GM13976 (cell line): ENCODE measurements around the gene CHODL.

ENCODE experiments used
- DNase-seq: peaks from one replicate; pipeline ENCODE4 v3.0.0; 2012; ENCODE audit warnings: low spot score
- in situ Hi-C: fragments of 300-500 bp; cut with MboI; formaldehyde crosslinking; loops from one replicate; pipeline ENCODE4 v1.12.0; 2022; ENCODE audit warnings: low sequenced_read_pairs, mixed read lengths, inconsistent platforms; ENCODE audit not compliant: unreplicated experiment
- TF ChIP-seq, protein P1 (sequence below): IDR thresholded peaks from 2 replicates; pipeline ENCODE4 v1.5.1; 2012; ENCODE audit warnings: borderline replicate concordance, mild to moderate bottlenecking; ENCODE audit not compliant: insufficient read depth; ENCODE audit errors: extremely low read depth, missing control alignments, control extremely low read depth

Gene CHODL

DNA sequence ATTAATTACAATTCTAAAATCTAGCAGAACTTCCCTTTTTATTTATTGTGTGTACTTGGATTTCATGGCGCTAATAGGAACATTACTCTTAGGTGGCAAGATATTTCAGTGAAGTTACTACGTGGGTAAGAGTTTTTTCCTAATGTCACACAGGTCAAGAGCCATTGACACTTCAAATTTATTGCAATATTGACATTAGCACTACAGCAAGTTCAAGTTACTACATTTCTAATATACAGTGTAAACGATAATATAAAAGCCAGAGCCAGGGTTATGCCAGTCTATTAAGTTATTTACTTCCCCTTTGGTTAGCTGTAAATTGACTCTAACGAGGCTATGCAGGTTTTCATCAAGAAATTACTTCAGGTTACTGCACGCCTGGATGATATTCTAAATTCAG lies 29.7 kb downstream of the CHODL start:
- in situ Hi-C loops = no loop called here
- no peak for DNase-seq
- TF ChIP-seq, protein P1, sequence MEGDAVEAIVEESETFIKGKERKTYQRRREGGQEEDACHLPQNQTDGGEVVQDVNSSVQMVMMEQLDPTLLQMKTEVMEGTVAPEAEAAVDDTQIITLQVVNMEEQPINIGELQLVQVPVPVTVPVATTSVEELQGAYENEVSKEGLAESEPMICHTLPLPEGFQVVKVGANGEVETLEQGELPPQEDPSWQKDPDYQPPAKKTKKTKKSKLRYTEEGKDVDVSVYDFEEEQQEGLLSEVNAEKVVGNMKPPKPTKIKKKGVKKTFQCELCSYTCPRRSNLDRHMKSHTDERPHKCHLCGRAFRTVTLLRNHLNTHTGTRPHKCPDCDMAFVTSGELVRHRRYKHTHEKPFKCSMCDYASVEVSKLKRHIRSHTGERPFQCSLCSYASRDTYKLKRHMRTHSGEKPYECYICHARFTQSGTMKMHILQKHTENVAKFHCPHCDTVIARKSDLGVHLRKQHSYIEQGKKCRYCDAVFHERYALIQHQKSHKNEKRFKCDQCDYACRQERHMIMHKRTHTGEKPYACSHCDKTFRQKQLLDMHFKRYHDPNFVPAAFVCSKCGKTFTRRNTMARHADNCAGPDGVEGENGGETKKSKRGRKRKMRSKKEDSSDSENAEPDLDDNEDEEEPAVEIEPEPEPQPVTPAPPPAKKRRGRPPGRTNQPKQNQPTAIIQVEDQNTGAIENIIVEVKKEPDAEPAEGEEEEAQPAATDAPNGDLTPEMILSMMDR = no peak

DNA sequence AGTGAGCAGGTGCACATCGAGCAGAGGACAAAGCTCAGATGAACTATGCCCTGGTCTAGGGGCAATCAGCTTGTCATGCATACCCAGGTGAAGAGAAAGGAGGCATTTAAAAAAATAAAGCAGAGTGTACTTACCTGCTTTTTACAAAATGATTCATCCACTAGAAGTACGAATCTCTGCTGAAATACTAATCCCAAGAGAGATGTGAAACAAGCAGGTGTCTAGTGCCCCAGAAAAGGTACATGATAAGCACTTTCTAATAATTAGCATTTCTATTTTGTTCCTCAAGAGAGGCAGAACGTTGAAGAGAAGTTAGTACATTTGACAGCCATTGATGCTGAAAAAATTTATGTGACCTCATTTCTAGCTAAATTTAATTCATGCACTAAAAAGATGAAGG lies 31.1 kb downstream of the CHODL start:
- TF ChIP-seq, protein P1 = no peak
- in situ Hi-C loops = no loop called here
- no peak for DNase-seq

DNA sequence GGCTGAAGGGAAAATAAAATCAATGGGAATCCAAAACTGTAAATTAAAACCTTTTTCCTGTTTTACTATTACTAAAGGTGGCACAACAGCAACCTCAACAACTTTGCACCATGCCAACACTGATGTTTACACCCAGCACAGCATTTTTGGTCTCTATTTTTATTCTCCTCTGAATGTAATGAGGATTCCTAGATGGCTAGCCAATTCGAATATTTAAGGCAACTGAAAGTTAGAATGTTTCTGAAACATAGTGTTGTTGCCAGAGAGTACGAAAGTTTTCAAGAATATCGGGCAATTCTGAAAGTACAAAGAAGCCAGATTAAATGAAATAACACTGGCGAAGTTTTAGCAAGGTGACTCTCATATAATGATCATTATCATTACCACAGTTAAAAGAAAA lies 40.7 kb downstream of the CHODL start:
- in situ Hi-C loops = no loop called here
- TF ChIP-seq, protein P1 = no peak
- no peak for DNase-seq

DNA sequence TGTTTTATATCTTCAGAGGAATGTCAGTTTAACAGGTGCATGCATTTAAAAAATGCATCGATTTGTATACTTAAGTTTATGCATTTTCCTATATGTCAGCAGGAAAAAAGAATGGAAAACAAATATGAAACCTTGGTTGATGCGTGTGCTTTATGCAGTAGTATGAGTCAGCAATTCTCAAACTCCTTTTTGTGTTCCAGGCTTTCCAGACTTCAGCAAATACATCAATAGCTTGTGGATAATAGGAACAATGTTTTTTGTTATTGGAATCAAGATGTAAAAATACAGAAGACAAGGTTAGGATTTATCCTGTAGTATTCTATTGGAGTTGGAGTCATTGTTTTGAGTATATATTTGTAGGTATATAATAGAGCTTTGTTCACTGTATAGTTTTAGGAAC lies 45.2 kb downstream of the CHODL start:
- no peak for DNase-seq
- in situ Hi-C loops = no loop called here
- TF ChIP-seq, protein P1 = no peak

DNA sequence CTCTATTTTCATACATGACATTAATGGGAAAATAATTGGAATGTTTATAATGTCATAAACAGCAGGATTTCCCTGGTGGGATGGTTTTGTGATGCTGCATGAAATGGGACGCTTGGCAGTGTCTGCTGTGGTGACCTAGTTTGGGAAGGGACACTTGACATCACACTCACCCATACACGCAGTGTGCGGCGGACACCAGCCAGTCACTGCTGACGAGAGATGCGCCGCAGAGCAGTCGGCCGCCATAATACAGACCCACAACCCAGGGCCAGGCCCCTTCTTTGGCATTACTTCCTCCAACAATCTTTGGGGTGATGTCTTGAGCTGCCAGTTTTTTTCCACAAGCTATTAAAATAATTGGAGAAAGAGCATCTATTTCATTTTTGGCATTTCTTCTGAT lies 49.5 kb downstream of the CHODL start:
- no peak for DNase-seq
- in situ Hi-C loops = no loop called here
- TF ChIP-seq, protein P1 = no peak

DNA sequence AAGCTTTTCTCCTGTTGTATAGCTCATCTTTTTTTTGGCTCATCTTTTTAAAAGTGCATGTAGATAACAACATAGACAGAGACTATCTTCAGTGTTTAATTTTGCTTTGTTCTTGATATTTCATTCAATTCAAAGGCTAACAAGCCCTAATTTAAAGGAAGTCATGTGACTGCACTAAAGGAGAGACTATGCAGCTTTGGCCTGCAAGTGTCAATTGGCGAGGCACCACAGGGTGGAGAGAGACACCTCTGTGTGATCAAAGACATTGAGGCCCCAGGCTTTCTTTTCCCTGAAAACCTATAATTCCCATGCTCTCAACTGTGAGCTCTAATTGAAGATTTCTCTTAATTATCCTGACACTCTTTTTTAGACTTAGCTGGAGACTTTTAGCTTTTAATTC lies 53.6 kb downstream of the CHODL start:
- DNase-seq = no peak
- TF ChIP-seq, protein P1 = no peak
- in situ Hi-C loops = no loop called here
